MCF 10A (cell line): ENCODE results near the gene ETV5. TPM values are rescaled to one million over a fixed set of nuclear protein-coding genes. Genes with fewer than 3 reads are reported as not detected.

Experiments used
- BruUV-seq: library from RNA; stranded (reverse); fragments of 400-500 nt; replicated peaks from 2 replicates; lab custom pipeline; 2021; lab: Mats Ljungman, UMichigan
- CTCF ChIA-PET: fragments of 300-600 bp; sonication (Branson Sonifier 250); formaldehyde crosslinking; extraction: SDS; loops from one replicate; lab custom pipeline; 2021; ENCODE audit warnings: antibody characterized with exemption, inconsistent platforms; lab: Yijun Ruan, JAX
- POLR2A ChIA-PET: fragments of 300-600, 350-650 bp; sonication (Branson Sonifier 250); formaldehyde crosslinking; extraction: SDS; loops from one replicate; lab custom pipeline; 2020; ENCODE audit warnings: antibody characterized with exemption, inconsistent platforms; lab: Yijun Ruan, JAX
- DNase-seq: peaks from one replicate; pipeline ENCODE4 v3.0.0-alpha.2; 2018; ENCODE audit not compliant: unreplicated experiment
- H3K27ac Mint-ChIP-seq: one replicate; pipeline ENCODE4 v1.8.0; 2022; ENCODE audit warnings: mild to moderate bottlenecking, low read depth, mixed read lengths; ENCODE audit not compliant: unreplicated experiment
- H3K27me3 Mint-ChIP-seq: one replicate; pipeline ENCODE4 v1.8.0; 2022; ENCODE audit warnings: mixed read lengths; ENCODE audit not compliant: insufficient read depth, unreplicated experiment
- H3K36me3 Mint-ChIP-seq: one replicate; pipeline ENCODE4 v1.8.0; 2022; ENCODE audit warnings: mild to moderate bottlenecking, moderate library complexity, mixed read lengths; ENCODE audit not compliant: insufficient read depth, unreplicated experiment
- H3K4me1 Mint-ChIP-seq: one replicate; pipeline ENCODE4 v1.8.0; 2022; ENCODE audit warnings: mixed read lengths; ENCODE audit not compliant: insufficient read depth, unreplicated experiment
- H3K4me3 Mint-ChIP-seq: one replicate; pipeline ENCODE4 v1.8.0; 2022; ENCODE audit warnings: mild to moderate bottlenecking, moderate library complexity, mixed read lengths; ENCODE audit not compliant: unreplicated experiment
- H3K9me3 Mint-ChIP-seq: one replicate; pipeline ENCODE4 v1.8.0; 2022; ENCODE audit warnings: mixed read lengths; ENCODE audit not compliant: unreplicated experiment
- intact Hi-C: fragments of 100-400 bp; cut with micrococcal nuclease; formaldehyde crosslinking; loops from 2 replicates; pipeline ENCODE4 v1.14.1; 2022
- total RNA-seq: library from RNA; stranded (reverse); gene quantifications from 2 replicates; pipeline ENCODE4 v1.2.3, GENCODE V29; 2022
- TF ChIP-seq, protein P1 (sequence below): fragments of 200-600 bp; IDR thresholded peaks from one replicate; pipeline ENCODE4 v1.8.0; 2022; ENCODE audit warnings: antibody characterized with exemption, mild to moderate bottlenecking; ENCODE audit not compliant: unreplicated experiment

The ETV5 gene
- total RNA-seq, 1 experiment from 2014 or later: 93.0 TPM

DNA sequence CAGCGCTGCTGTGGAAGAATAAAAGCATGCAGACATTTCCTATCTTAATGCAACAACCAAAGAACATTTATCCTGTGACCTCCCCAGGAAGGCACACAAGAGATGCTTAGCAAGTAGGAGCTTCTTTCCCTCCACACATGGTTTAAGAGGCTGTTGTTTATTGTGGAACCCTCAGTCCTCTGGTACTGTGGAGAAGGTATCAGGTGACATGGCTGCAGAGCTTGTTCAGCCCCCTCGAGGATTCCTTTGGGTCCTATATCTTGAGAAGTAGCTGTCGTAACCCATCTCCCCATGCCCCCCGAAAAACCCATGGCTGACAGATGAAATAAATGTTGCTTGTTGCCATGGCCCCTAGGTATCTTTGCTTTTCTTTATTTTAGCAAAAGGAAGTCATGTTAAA is 20.3 kb upstream of the ETV5 start:
- no peak overlapping the region for H3K27ac Mint-ChIP-seq
- H3K27me3 Mint-ChIP-seq: peaks cover 14% of the 10 kb centered on the region
- TF ChIP-seq, protein P1, sequence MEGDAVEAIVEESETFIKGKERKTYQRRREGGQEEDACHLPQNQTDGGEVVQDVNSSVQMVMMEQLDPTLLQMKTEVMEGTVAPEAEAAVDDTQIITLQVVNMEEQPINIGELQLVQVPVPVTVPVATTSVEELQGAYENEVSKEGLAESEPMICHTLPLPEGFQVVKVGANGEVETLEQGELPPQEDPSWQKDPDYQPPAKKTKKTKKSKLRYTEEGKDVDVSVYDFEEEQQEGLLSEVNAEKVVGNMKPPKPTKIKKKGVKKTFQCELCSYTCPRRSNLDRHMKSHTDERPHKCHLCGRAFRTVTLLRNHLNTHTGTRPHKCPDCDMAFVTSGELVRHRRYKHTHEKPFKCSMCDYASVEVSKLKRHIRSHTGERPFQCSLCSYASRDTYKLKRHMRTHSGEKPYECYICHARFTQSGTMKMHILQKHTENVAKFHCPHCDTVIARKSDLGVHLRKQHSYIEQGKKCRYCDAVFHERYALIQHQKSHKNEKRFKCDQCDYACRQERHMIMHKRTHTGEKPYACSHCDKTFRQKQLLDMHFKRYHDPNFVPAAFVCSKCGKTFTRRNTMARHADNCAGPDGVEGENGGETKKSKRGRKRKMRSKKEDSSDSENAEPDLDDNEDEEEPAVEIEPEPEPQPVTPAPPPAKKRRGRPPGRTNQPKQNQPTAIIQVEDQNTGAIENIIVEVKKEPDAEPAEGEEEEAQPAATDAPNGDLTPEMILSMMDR: no peak
- ChIA-PET POLR2A (no interaction called here), CTCF (interaction anchor here (0.6 kb wide), 1 partner anchor 136 kb away, joined by 5 read pairs; no protein-coding TSS in a partner anchor)
- intact Hi-C loops: no loop called here
- peaks cover 10% of the 10 kb centered on the region for H3K9me3 Mint-ChIP-seq
- no peak overlapping the region for H3K4me3 Mint-ChIP-seq
- H3K36me3 Mint-ChIP-seq: no peaks in the 10 kb centered on the region
- no TSS peak for BruUV-seq
- no peak for DNase-seq
- H3K4me1 Mint-ChIP-seq: no peaks in the 10 kb centered on the region

DNA sequence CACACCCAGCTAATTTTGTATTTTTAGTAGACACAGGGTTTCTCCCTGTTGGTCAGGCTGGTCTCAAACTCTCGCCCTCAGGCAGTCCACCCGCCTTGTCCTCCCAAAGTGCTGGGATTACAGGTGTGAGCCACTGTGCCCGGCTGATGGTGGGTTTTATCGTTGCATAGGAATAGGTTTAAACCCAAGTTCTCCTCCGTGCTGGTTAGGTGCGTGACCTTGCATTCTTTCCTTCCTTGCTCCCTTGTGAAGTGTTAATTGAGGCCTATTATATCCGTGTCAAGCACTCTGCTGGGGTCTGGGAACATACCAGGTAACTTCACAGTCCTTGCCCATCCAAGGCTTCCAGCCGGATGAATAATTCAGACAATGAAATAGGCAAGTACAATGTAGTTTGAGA is 19.3 kb upstream of the ETV5 start:
- intact Hi-C loops: no loop called here

DNA sequence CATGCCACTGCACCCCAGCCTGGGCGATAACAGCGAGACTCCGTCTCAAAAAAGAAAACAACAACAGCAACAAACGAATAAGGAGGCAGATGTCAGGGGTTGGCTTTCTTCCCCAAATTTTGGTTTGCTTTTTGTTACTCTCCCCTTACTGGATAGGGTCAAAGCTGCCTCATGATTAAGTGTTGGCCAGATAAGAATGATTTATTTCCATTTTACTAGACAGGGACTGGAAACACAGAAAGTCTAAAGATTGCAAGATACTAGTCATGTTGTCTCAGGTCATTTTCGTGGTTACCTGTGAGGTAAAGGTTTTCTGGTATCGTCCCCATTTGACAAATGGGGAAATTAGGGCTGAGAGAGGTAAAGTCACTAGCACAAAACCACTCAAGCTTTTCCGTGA is 18.6 kb upstream of the ETV5 start:
- DNase-seq: no peak
- Mint-ChIP-seq H3K4me3 (no peak overlapping the region), H3K36me3 (no peaks in the 10 kb centered on the region), H3K4me1 (no peaks in the 10 kb centered on the region), H3K27ac (no peak overlapping the region), H3K9me3 (peaks cover 10% of the 10 kb centered on the region), H3K27me3 (peaks cover 14% of the 10 kb centered on the region)
- ChIA-PET POLR2A (no interaction called here), CTCF (interaction anchor here (0.6 kb wide), 1 partner anchor 470 kb away, joined by 6 read pairs; no protein-coding TSS in a partner anchor)
- intact Hi-C loops: no loop called here
- TF ChIP-seq, protein P1: no peak
- BruUV-seq: no TSS peak

More for the DNA sequence above, 19.3 kb upstream of the ETV5 start:
- Mint-ChIP-seq H3K27ac (no peak overlapping the region), H3K27me3 (peaks cover 14% of the 10 kb centered on the region), H3K4me1 (no peaks in the 10 kb centered on the region), H3K9me3 (peaks cover 10% of the 10 kb centered on the region), H3K4me3 (no peak overlapping the region), H3K36me3 (no peaks in the 10 kb centered on the region)
- DNase-seq: no peak
- TF ChIP-seq, protein P1: no peak
- CTCF ChIA-PET: no interaction called here
- POLR2A ChIA-PET: no interaction called here
- no TSS peak for BruUV-seq

DNA sequence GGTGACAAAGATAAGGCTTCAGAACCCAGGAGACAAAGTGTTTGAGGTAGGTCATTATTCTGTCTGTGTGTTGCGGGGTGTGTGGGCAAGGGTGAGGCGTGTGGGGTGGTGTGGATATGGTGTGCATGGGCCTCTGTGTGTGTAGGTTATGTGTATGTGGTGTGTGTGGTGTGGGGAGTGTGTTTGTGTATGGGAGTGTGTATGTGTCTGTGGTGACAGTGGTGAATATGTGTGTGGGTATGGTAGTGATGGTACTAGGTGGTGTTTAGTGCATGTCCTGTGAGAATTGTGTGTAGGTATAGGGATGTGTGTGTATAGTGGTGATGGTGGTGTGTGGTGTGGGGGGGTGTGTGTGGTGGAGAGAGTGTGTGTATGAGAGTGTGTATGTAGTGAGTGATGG is 16.2 kb upstream of the ETV5 start:
- BruUV-seq: no TSS peak

More for the DNA sequence above, 16.2 kb upstream of the ETV5 start:
- intact Hi-C loops: no loop called here
- no peak overlapping the region for H3K4me3 Mint-ChIP-seq
- peaks cover 10% of the 10 kb centered on the region for H3K9me3 Mint-ChIP-seq
- CTCF ChIA-PET: no interaction called here
- no peak for DNase-seq
- POLR2A ChIA-PET: no interaction called here
- peaks cover 9% of the 10 kb centered on the region for H3K4me1 Mint-ChIP-seq
- H3K27ac Mint-ChIP-seq: no peak overlapping the region
- no peaks in the 10 kb centered on the region for H3K36me3 Mint-ChIP-seq
- TF ChIP-seq, protein P1: no peak
- H3K27me3 Mint-ChIP-seq: peaks cover 3% of the 10 kb centered on the region
